Glomerular endothelial cell (primary cell): ENCODE data around the gene ANKRD16. TPM values are rescaled to one million over a fixed set of nuclear protein-coding genes. Genes with fewer than 3 reads are reported as not detected.
A peak's percentile ranks its signal among the peaks of the same experiment; 100 is the strongest.
"Not testable (repeated sequence)": the region's sequence is repeated elsewhere in the genome, so short reads cannot be mapped to it uniquely, and the experiment has no call there.

ENCODE experiments used
- DNase-seq: peaks from one replicate; pipeline ENCODE4 v3.0.0-alpha.2; 2011; ENCODE audit warnings: low read depth, low spot score; ENCODE audit errors: extremely low read depth
- total RNA-seq: library from RNA; depleted of rRNA; stranded (reverse); fragments of >200 nt; gene quantifications from 2 replicates; pipeline ENCODE4 v1.2.3, GENCODE V29; 2015

ANKRD16 gene
- total RNA-seq, 1 donor from 2014 or later = 5.9 TPM

DNA sequence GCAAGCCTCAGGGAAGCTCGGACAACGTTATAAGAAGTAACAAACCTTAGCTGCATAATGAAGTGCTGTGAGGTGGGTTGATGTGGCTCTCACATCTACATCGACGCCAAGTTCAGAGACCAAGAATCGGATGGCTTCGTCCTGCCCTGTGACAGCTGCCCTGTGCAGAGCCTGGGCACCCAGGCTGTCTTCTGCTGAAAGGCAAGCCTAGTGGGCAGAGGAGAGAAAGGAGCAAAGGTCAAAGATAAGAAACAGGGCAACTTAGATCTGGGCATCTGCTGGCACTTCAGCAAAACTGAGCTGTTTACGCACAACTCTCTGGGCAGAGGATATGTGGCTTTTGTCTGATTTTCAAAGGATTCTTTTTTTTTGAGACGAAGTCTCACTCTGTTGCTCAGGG lies 6.7 kb downstream of the ANKRD16 start:
- DNase-seq = no peak

- DNase-seq = not testable (repeated sequence)
Measured at GRCh38 chr10:5877041-5877440, 12.7 kb downstream of the ANKRD16 start.

GRCh38 chr10:5876181-5876768 lies 13.4 kb downstream of the ANKRD16 start:
- no peak for DNase-seq

GRCh38 chr10:5873515-5873995 lies 16.1 kb downstream of the ANKRD16 start:
- DNase-seq = peak; percentile 60

GRCh38 chr10:5871596-5871995 lies 18.1 kb downstream of the ANKRD16 start:
- DNase-seq = no peak

- no peak for DNase-seq
Measured at GRCh38 chr10:5869156-5869555, 20.5 kb downstream of the ANKRD16 start.

GRCh38 chr10:5868383-5868782 lies 21.3 kb downstream of the ANKRD16 start:
- not testable (repeated sequence) for DNase-seq

- not testable (repeated sequence) for DNase-seq
Measured at GRCh38 chr10:5867091-5867615, 22.5 kb downstream of the ANKRD16 start.

DNA sequence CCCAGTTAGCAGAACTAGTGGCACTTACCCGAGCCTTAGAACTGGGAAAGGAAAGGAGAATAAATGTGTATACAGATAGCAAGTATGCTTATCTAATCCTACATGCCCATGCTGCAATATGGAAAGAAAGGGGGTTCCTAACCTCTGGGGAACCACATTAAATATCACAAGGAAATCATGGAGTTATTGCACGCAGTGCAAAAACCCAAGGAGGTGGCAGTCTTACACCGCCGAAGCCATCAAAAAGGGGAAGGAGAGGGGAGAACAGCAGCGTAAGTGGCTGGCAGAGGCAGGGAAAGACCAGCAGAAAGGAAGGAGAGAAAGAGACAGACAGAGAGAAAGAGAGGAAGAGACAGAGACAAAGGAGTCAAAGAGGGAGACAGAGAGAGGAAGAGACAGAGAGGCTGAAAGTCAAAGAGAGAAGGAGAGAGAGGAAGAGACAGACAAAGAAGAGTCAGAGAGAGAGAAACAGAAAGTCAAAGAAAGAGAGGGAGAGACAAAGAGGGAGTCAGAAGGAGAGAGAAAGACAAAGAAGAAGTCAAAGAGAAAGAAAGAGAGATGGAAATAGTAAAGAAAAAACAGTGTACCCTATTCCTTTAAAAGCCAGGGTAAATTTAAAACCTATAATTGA lies 23.1 kb downstream of the ANKRD16 start:
- not testable (repeated sequence) for DNase-seq

- DNase-seq = not testable (repeated sequence)
Measured at GRCh38 chr10:5862981-5863685, 26.6 kb downstream of the ANKRD16 start.

GRCh38 chr10:5862360-5862961 lies 27.2 kb downstream of the ANKRD16 start:
- DNase-seq = no peak

DNA sequence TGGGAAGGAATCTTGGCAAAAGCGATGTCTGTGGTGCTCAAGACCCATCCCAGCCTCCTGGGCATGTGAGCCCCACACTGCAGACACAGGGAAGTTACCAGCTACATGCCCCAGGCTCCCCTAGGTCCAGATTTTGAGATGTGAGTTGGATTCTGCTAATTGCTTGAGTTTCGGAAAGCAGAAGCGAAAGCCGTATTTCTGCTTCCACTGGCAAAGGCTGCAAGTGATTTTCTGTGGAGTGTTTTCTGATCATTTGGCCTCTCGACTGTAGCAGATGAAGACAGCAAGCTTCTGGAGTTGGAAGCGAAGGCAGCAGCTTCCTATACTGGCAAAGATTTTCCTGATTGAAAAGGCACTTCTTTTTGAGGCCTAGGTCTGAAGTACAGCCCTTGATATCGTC lies 29.6 kb downstream of the ANKRD16 start:
- no peak for DNase-seq

GRCh38 chr10:5858811-5859210 lies 30.9 kb downstream of the ANKRD16 start:
- no peak for DNase-seq

GRCh38 chr10:5856701-5857004 lies 33.0 kb downstream of the ANKRD16 start:
- DNase-seq = no peak

- DNase-seq = no peak
Measured at GRCh38 chr10:5855979-5856700, 33.6 kb downstream of the ANKRD16 start.

GRCh38 chr10:5854131-5854475 lies 35.6 kb downstream of the ANKRD16 start:
- DNase-seq = no peak

DNA sequence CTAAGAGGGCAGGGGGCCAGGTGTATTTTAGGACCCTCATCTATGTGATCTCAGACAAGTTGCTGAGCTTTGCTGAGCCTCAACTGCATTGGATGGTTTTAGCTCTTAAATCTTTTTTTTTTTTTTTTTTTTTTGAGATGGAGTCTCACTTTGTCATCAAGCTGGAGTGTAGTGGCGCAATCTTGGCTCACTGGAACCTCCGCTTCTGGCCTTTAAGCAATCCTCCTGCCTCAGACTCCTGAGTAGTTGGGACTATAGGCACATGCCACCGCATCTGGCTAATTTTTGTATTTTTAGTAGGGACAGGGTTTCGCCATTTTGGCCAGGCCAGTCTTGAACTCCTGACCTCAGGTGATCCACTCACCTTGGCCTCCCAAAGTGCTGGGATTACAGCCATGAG lies 43.0 kb downstream of the ANKRD16 start:
- not testable (repeated sequence) for DNase-seq

DNA sequence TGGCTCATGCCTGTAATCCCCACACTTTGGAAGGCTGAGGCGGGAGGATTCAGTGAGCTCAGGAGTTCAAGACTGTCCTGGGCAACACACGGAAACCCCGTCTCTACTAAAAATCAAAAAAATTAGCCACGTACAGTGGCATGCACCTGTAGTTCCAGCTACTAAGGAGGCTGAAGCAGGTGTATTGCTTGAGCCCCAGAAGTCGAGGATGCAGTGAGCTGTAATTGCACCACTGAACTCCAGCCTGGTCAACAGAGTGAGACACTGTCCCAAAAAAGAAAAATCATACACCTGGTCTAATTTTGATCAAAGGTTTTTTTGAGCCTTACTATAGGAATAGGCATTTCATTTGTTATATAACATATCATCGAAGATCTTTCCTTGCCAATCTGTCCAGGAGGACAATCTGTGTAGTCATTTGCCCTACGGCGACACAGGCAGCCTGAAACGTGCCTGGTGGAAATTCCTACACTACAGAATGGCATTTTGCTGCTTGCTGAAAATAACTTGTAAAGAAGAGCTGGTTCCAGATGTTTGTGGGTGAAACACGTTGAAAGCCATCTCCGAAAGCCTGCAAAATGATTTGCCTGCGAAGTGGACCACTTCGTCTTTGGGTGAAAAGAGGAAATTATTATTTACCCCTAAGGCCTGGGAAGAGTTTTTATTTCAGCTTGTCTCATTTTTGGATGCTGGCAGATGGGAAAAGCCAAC lies 45.2 kb downstream of the ANKRD16 start:
- no peak for DNase-seq

GRCh38 chr10:5843686-5844344 lies 45.9 kb downstream of the ANKRD16 start:
- DNase-seq = no peak

DNA sequence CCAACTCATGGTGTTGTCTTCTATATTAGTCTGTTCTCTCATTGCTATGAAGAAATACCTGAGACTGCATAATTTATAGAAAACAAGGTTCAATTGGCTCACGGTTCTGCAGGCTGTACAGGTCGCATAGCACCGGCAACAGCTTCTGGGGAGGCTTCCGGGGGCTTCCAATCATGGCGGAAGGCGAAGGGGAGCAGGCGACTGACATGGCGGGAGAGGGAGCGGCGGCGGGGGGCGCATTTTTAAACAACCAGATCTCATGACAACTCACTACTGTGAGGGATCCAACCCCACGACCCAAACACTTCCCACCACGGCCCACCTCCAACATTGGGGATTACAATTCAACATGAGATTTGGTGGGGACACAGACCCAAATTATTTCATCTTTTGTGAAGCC lies 47.7 kb downstream of the ANKRD16 start:
- DNase-seq = no peak
